Calu3 (cell line): ENCODE measurements around the gene BEST1. TPM values are rescaled to one million over a fixed set of nuclear protein-coding genes. Genes with fewer than 3 reads are reported as not detected.

Experiments used
- BruUV-seq: library from RNA; stranded (reverse); fragments of 400-500 nt; replicated peaks from 2 replicates; lab custom pipeline; 2021; lab: Mats Ljungman, UMichigan
- CTCF ChIA-PET: fragments of 300-600 bp; sonication (Branson Sonifier 250); formaldehyde crosslinking; loops from one replicate; lab custom pipeline; 2022; ENCODE audit warnings: antibody characterized with exemption; lab: Charles Lee
- DNase-seq: peaks from one replicate; pipeline ENCODE4 v3.0.0; 2022
- H3K27ac Mint-ChIP-seq: one replicate; pipeline ENCODE4 v1.8.0; 2022; ENCODE audit warnings: mixed read lengths; ENCODE audit not compliant: unreplicated experiment
- H3K27me3 Mint-ChIP-seq: one replicate; pipeline ENCODE4 v1.8.0; 2022; ENCODE audit warnings: mixed read lengths; ENCODE audit not compliant: unreplicated experiment
- H3K36me3 Mint-ChIP-seq: one replicate; pipeline ENCODE4 v1.8.0; 2022; ENCODE audit warnings: mild to moderate bottlenecking, moderate library complexity, mixed read lengths; ENCODE audit not compliant: insufficient read depth, unreplicated experiment
- H3K4me1 Mint-ChIP-seq: one replicate; pipeline ENCODE4 v1.8.0; 2022; ENCODE audit warnings: mild to moderate bottlenecking, low read depth, mixed read lengths; ENCODE audit not compliant: unreplicated experiment
- H3K4me3 Mint-ChIP-seq: one replicate; pipeline ENCODE4 v1.8.0; 2022; ENCODE audit warnings: mild to moderate bottlenecking, low read depth, moderate library complexity, mixed read lengths; ENCODE audit not compliant: unreplicated experiment
- H3K9me3 Mint-ChIP-seq: one replicate; pipeline ENCODE4 v1.8.0; 2022; ENCODE audit warnings: low read depth, mixed read lengths; ENCODE audit not compliant: unreplicated experiment
- CTCF ChIP-seq: fragments of 200-600 bp; IDR thresholded peaks from one replicate; pipeline ENCODE4 v1.8.0; 2022; ENCODE audit warnings: antibody characterized with exemption; ENCODE audit not compliant: unreplicated experiment
- intact Hi-C: fragments of 100-400 bp; cut with micrococcal nuclease; formaldehyde crosslinking; loops from one replicate; pipeline ENCODE4 v1.10.0; 2022; ENCODE audit not compliant: unreplicated experiment
- total RNA-seq: library from RNA; stranded (reverse); gene quantifications from 2 replicates; pipeline ENCODE4 v1.2.3, GENCODE V29; 2022

The BEST1 gene
- total RNA-seq, 1 experiment from 2014 or later, result 1.1 TPM

GRCh38 chr11:61959678-61960077, 9.5 kb downstream of the BEST1 start:
- Mint-ChIP-seq H3K27me3 (no peaks in the 10 kb centered on the region), H3K4me1 (peaks cover 46% of the 10 kb centered on the region), H3K9me3 (no peaks in the 10 kb centered on the region), H3K4me3 (no peak overlapping the region), H3K36me3 (peaks cover 49% of the 10 kb centered on the region), H3K27ac (no peak overlapping the region)
- CTCF ChIA-PET, result interaction anchor here (1.1 to 1.9 kb wide), 2 partner anchors 10 to 13 kb away, joined by 3 to 12 read pairs; partner anchors contain the start of gene BEST1
- DNase-seq, result no peak
- no peak for TF ChIP-seq CTCF
- no TSS peak for BruUV-seq
- intact Hi-C loops, result no loop called here

- no TSS peak for BruUV-seq
- H3K4me1 Mint-ChIP-seq, result peaks cover 53% of the 10 kb centered on the region
- TF ChIP-seq CTCF, result no peak
- DNase-seq, result no peak
- no peak overlapping the region for H3K4me3 Mint-ChIP-seq
- H3K27ac Mint-ChIP-seq, result no peak overlapping the region
- CTCF ChIA-PET, result no interaction called here
- H3K36me3 Mint-ChIP-seq, result peaks cover 58% of the 10 kb centered on the region
- no peaks in the 10 kb centered on the region for H3K9me3 Mint-ChIP-seq
- H3K27me3 Mint-ChIP-seq, result no peaks in the 10 kb centered on the region
- intact Hi-C loops, result no loop called here
Measured at GRCh38 chr11:61960532-61960931, 10.4 kb downstream of the BEST1 start.

- Mint-ChIP-seq H3K36me3 (peaks cover 69% of the 10 kb centered on the region), H3K9me3 (no peaks in the 10 kb centered on the region), H3K27me3 (no peaks in the 10 kb centered on the region), H3K4me1 (peaks cover 53% of the 10 kb centered on the region), H3K4me3 (no peak overlapping the region), H3K27ac (peak overlapping the region; percentile 89)
- no TSS peak for BruUV-seq
- no peak for DNase-seq
- intact Hi-C loops, result no loop called here
- TF ChIP-seq CTCF, result no peak
- CTCF ChIA-PET, result interaction anchor here (1.1 kb wide), 1 partner anchor 120 kb away, joined by 3 read pairs; no protein-coding TSS in a partner anchor
Measured at GRCh38 chr11:61961570-61962212, 11.5 kb downstream of the BEST1 start.

- DNase-seq, result no peak
- intact Hi-C loops, result no loop called here
- peak overlapping the region; percentile 89 for H3K27ac Mint-ChIP-seq
Measured at GRCh38 chr11:61962213-61963015, 12.3 kb downstream of the BEST1 start.

More at GRCh38 chr11:61962213-61963015, 12.3 kb downstream of the BEST1 start:
- Mint-ChIP-seq H3K36me3 (peaks cover 76% of the 10 kb centered on the region), H3K4me1 (peaks cover 53% of the 10 kb centered on the region), H3K4me3 (peak overlapping the region; percentile 86), H3K9me3 (no peaks in the 10 kb centered on the region), H3K27me3 (no peaks in the 10 kb centered on the region)
- BruUV-seq, result no TSS peak
- CTCF ChIA-PET, result interaction anchor here (1.1 kb wide), 1 partner anchor 120 kb away, joined by 3 read pairs; no protein-coding TSS in a partner anchor
- TF ChIP-seq CTCF, result no peak
